ENCODE results near the gene MAML3. TPM values are rescaled to one million over a fixed set of nuclear protein-coding genes. Genes with fewer than 3 reads are reported as not detected.

MAML3 gene
- total RNA-seq, 1 experiment from 2014 or later, result 0.89 TPM

DNA sequence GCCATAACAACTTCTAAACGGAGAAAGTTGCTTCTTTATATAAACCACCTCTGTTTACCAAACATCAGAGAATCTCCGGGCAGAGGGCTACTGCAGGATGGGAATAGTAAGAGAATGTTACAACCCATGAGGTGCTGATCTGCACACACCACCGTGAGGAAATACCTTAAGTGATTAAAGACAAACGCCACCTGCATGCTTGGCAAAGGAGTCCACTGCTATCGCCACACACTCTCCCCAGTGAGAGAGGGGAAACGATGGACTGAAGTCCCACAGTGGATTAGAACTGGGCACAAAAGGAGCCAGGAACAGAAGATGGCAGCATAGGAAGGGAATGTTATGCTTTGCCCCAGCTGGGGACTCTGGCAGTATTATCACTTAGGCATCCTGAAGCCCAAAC is 15.6 kb downstream of the MAML3 start:
- no peaks in the 10 kb centered on the region for H3K27me3 Mint-ChIP-seq (ENCODE audit: insufficient read depth, unreplicated experiment)
- BruUV-seq (replicated peaks), result no TSS peak

DNA sequence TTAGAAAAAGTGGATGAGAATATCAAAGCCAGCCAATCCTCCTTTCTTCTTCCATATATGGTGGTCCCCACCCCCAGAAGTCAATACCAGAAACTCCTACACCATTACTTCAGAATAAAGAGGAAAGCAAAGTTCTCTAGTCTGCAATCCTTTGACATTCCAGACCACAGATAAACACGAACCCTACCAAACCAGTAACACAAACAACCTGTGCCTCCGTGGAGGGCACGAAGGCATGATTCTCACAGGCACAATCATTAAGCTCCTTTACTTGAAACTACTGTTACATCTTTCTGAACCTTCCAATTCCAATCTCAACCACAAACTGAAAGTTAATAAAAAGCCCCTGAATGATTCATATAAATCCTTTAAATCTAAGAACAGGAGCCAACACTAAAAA is 16.3 kb downstream of the MAML3 start:
- intact Hi-C loops (cut with micrococcal nuclease), result no loop called here
- ChIA-PET POLR2A (interaction anchor here (1.1 kb wide), 1 partner anchor 13 kb away, joined by 3 read pairs; no protein-coding TSS in a partner anchor), CTCF (interaction anchor here (0.6 kb wide), 1 partner anchor 365 kb away, joined by 6 read pairs; no protein-coding TSS in a partner anchor)
- TF ChIP-seq, protein P1, sequence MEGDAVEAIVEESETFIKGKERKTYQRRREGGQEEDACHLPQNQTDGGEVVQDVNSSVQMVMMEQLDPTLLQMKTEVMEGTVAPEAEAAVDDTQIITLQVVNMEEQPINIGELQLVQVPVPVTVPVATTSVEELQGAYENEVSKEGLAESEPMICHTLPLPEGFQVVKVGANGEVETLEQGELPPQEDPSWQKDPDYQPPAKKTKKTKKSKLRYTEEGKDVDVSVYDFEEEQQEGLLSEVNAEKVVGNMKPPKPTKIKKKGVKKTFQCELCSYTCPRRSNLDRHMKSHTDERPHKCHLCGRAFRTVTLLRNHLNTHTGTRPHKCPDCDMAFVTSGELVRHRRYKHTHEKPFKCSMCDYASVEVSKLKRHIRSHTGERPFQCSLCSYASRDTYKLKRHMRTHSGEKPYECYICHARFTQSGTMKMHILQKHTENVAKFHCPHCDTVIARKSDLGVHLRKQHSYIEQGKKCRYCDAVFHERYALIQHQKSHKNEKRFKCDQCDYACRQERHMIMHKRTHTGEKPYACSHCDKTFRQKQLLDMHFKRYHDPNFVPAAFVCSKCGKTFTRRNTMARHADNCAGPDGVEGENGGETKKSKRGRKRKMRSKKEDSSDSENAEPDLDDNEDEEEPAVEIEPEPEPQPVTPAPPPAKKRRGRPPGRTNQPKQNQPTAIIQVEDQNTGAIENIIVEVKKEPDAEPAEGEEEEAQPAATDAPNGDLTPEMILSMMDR (IDR thresholded peaks at IDR 0.05; ENCODE audit: unreplicated experiment), result no peak
- Mint-ChIP-seq H3K27ac (ENCODE audit: low read depth, unreplicated experiment) (no peak overlapping the region), H3K27me3 (ENCODE audit: insufficient read depth, unreplicated experiment) (no peaks in the 10 kb centered on the region), H3K36me3 (ENCODE audit: insufficient read depth, unreplicated experiment) (no peaks in the 10 kb centered on the region), H3K9me3 (ENCODE audit: unreplicated experiment) (no peaks in the 10 kb centered on the region), H3K4me3 (ENCODE audit: unreplicated experiment) (no peak overlapping the region), H3K4me1 (ENCODE audit: insufficient read depth, unreplicated experiment) (peaks cover 6% of the 10 kb centered on the region)
- no peak for DNase-seq (ENCODE audit: unreplicated experiment)
- no TSS peak for BruUV-seq (replicated peaks)

More for the DNA sequence above, 15.6 kb downstream of the MAML3 start:
- Mint-ChIP-seq H3K4me3 (ENCODE audit: unreplicated experiment) (no peak overlapping the region), H3K36me3 (ENCODE audit: insufficient read depth, unreplicated experiment) (peaks cover 7% of the 10 kb centered on the region), H3K4me1 (ENCODE audit: insufficient read depth, unreplicated experiment) (peaks cover 6% of the 10 kb centered on the region), H3K27ac (ENCODE audit: low read depth, unreplicated experiment) (no peak overlapping the region), H3K9me3 (ENCODE audit: unreplicated experiment) (no peaks in the 10 kb centered on the region)
- ChIA-PET POLR2A (interaction anchor here (1.1 kb wide), 1 partner anchor 12 kb away, joined by 3 read pairs; no protein-coding TSS in a partner anchor), CTCF (interaction anchor here (0.6 kb wide), 1 partner anchor 365 kb away, joined by 6 read pairs; no protein-coding TSS in a partner anchor)
- intact Hi-C loops (cut with micrococcal nuclease), result no loop called here
- no peak for DNase-seq (ENCODE audit: unreplicated experiment)
- TF ChIP-seq, protein P1 (IDR thresholded peaks at IDR 0.05; ENCODE audit: unreplicated experiment), result no peak

DNA sequence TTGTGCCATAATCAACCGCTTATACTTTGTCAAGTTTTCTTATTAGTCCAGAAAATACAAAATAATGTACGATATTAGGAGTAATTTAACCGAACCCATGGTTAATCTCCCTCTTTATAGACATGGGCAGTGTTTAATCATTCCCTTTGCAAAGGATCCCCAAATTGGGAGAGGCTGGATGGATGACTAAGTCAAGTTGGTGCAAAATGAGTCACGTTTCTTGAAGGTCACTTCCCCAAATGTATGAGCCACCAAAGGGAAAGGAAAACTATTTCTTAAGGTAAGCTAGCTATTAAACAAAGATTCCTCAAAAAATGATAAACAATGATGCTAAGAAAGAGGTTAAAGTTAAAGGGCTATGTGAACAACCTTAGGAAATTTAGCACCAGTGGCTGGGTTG is 17.5 kb downstream of the MAML3 start:
- H3K4me3 Mint-ChIP-seq (ENCODE audit: unreplicated experiment), result no peak overlapping the region
- TF ChIP-seq, protein P1 (IDR thresholded peaks at IDR 0.05; ENCODE audit: unreplicated experiment), result no peak
- CTCF ChIA-PET, result interaction anchor here (0.6 kb wide), 1 partner anchor 249 kb away, joined by 3 read pairs; no protein-coding TSS in a partner anchor
- intact Hi-C loops (cut with micrococcal nuclease), result no loop called here
- H3K36me3 Mint-ChIP-seq (ENCODE audit: insufficient read depth, unreplicated experiment), result no peaks in the 10 kb centered on the region
- peak; percentile 76 for DNase-seq (ENCODE audit: unreplicated experiment)
- no peaks in the 10 kb centered on the region for H3K27me3 Mint-ChIP-seq (ENCODE audit: insufficient read depth, unreplicated experiment)
- no peaks in the 10 kb centered on the region for H3K9me3 Mint-ChIP-seq (ENCODE audit: unreplicated experiment)
- POLR2A ChIA-PET, result interaction anchor here (0.7 to 1.3 kb wide), 2 partner anchors 17 to 992 kb away, joined by 3 read pairs; no protein-coding TSS in a partner anchor
- H3K27ac Mint-ChIP-seq (ENCODE audit: low read depth, unreplicated experiment), result no peak overlapping the region
- BruUV-seq (replicated peaks), result no TSS peak
- peaks cover 6% of the 10 kb centered on the region for H3K4me1 Mint-ChIP-seq (ENCODE audit: insufficient read depth, unreplicated experiment)

DNA sequence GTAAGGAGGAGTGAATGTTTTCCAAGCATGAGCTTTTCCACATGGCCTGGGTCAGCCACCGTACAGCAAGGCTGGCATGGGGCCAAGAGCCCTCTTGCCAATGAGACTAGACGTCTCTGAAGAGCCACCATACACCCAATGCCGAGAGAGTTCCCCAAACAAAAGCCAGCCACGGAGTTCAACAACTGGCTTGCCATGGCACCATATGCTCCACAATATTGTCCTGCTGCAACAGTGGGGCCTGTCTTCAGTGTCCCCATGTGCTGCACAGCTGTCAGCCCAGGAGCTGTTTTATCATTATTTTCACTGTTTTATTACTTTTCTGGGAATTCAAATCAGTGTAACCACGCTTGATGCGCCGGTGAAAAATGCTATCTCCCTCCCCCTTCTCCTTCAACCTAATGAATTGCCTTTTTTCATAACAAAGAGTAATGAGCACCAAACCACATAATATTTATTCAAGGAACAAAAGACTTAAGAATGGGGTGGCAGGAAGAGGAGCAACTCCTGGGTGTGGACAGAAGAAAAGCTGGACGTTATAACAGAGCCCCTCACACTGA is 18.4 kb downstream of the MAML3 start:
- Mint-ChIP-seq H3K4me3 (ENCODE audit: unreplicated experiment) (no peak overlapping the region), H3K4me1 (ENCODE audit: insufficient read depth, unreplicated experiment) (peaks cover 10% of the 10 kb centered on the region), H3K9me3 (ENCODE audit: unreplicated experiment) (no peaks in the 10 kb centered on the region), H3K36me3 (ENCODE audit: insufficient read depth, unreplicated experiment) (no peaks in the 10 kb centered on the region), H3K27ac (ENCODE audit: low read depth, unreplicated experiment) (no peak overlapping the region), H3K27me3 (ENCODE audit: insufficient read depth, unreplicated experiment) (no peaks in the 10 kb centered on the region)
- no peak for DNase-seq (ENCODE audit: unreplicated experiment)
- TF ChIP-seq, protein P1 (IDR thresholded peaks at IDR 0.05; ENCODE audit: unreplicated experiment), result no peak
- ChIA-PET POLR2A (interaction anchor here (1.3 kb wide), 1 partner anchor 18 kb away, joined by 3 read pairs; no protein-coding TSS in a partner anchor), CTCF (interaction anchor here (1.1 kb wide), 1 partner anchor 12 kb away, joined by 3 read pairs; no protein-coding TSS in a partner anchor)
- intact Hi-C loops (cut with micrococcal nuclease), result no loop called here
- BruUV-seq (replicated peaks), result no TSS peak
